ENCODE measurements around the gene TAF1A.

GRCh38 chr1:222622765-222623164 lies 33.0 kb upstream of the TAF1A start:
- no peak for TF ChIP-seq MAX (IDR thresholded peaks at IDR 0.05)
- no peak for TF ChIP-seq CTCF (IDR thresholded peaks at IDR 0.05 in 2 of 3, conservative IDR thresholded peaks at IDR 0.05 in 1 of 3; ENCODE audit: borderline replicate concordance in 1 of 3, insufficient read depth in 1 of 3, low read depth in 2 of 3, low read length in 2 of 3)

All from HCT116 (cell line).